ENCODE measurements around the gene PROS1.

GRCh38 chr3:93994056-93994455, 20.4 kb upstream of the PROS1 start:
- TF ChIP-seq CTCF (IDR thresholded peaks at IDR 0.05) (no peak), POLR2A (IDR thresholded peaks at IDR 0.05) (no peak)
